Smooth muscle cell (in vitro differentiated cells): ENCODE measurements around the gene LSR. TPM values are rescaled to one million over a fixed set of nuclear protein-coding genes. Genes with fewer than 3 reads are reported as not detected.

ENCODE experiments used
- DNase-seq: peaks from one replicate; lab custom pipeline; 2025; ENCODE audit not compliant: unreplicated experiment; lab: John Stamatoyannopoulos, UW
- H2AFZ ChIP-seq: fragments of 200-600 bp; sonication (generic); 2 replicates; pipeline ENCODE4 v1.6.0; 2016; ENCODE audit warnings: antibody characterized with exemption, low read depth, mild to moderate bottlenecking
- H3F3A ChIP-seq: fragments of 200-600 bp; sonication (generic); 2 replicates; pipeline ENCODE4 v1.6.0; 2017; ENCODE audit warnings: antibody characterized with exemption, low read depth
- H3K27ac ChIP-seq: fragments of 200-600 bp; sonication (generic); 2 replicates; pipeline ENCODE4 v1.5.1; 2016; ENCODE audit warnings: low read depth, mild to moderate bottlenecking
- H3K27me3 ChIP-seq: fragments of 200-600 bp; sonication (generic); 2 replicates; pipeline ENCODE4 v1.6.1; 2016; ENCODE audit warnings: low read depth, mild to moderate bottlenecking
- H3K36me3 ChIP-seq: fragments of 200-600 bp; sonication (generic); 2 replicates; pipeline ENCODE4 v1.5.1; 2016; ENCODE audit warnings: low read depth
- H3K4me1 ChIP-seq: fragments of 200-600 bp; sonication (generic); 2 replicates; pipeline ENCODE4 v1.5.1; 2016; ENCODE audit warnings: low read depth
- H3K4me2 ChIP-seq: fragments of 200-600 bp; sonication (generic); 2 replicates; pipeline ENCODE4 v1.6.0; 2016; ENCODE audit warnings: mild to moderate bottlenecking
- H3K4me3 ChIP-seq: fragments of 200-600 bp; sonication (generic); 2 replicates; pipeline ENCODE4 v1.5.1; 2016; ENCODE audit warnings: mild to moderate bottlenecking
- H3K79me2 ChIP-seq: fragments of 200-600 bp; sonication (generic); 2 replicates; pipeline ENCODE4 v1.6.0; 2016; ENCODE audit warnings: low read depth, mild to moderate bottlenecking
- H3K9ac ChIP-seq: fragments of 200-600 bp; sonication (generic); 2 replicates; pipeline ENCODE4 v1.6.0; 2016; ENCODE audit warnings: low read depth
- H3K9me3 ChIP-seq: fragments of 200-600 bp; sonication (generic); replicated peaks from 2 replicates; pipeline ENCODE4 v1.5.1; 2016; ENCODE audit warnings: low read depth
- H4K20me1 ChIP-seq: fragments of 200-600 bp; sonication (generic); 2 replicates; pipeline ENCODE4 v1.6.0; 2016; ENCODE audit warnings: low read depth
- CTCF ChIP-seq: fragments of 200-600 bp; sonication (generic); IDR thresholded peaks from 2 replicates; pipeline ENCODE4 v1.5.1; 2017; ENCODE audit warnings: borderline replicate concordance, mild to moderate bottlenecking, antibody characterized with exemption; ENCODE audit not compliant: insufficient read depth, poor library complexity, severe bottlenecking
- WGBS: methylation state at CpG from one replicate; pipeline ENCODE4 v1.1.7; 2016; ENCODE audit warnings: low lambda C conversion rate; 5-methylcytosine and 5-hydroxymethylcytosine counted together
- polyA plus RNA-seq: library from polyadenylated mRNA; unstranded; fragments of >200 nt; fragmentation: Nextera tagmentation; extraction: Ambion mirVana; gene quantifications from 2 replicates; pipeline ENCODE4 v1.2.1, GENCODE V29; 2016
- total RNA-seq: library from RNA; depleted of rRNA; stranded (reverse); fragments of >200 nt; gene quantifications from 2 replicates; pipeline ENCODE4 v1.2.3, GENCODE V29; 2014

LSR gene
- total RNA-seq (11.3 and 14.0 TPM in 2 replicates), polyA plus RNA-seq (14.2 and 85.3 TPM in 2 replicates)

- no peaks in the 10 kb centered on the region for H3K36me3 ChIP-seq
- H3K9me3 ChIP-seq = no peaks in the 10 kb centered on the region
- no peak within 1 kb of the TSS for H2AFZ ChIP-seq
- H4K20me1 ChIP-seq = no peaks in the 10 kb centered on the region
- no peak for DNase-seq
- TF ChIP-seq CTCF = no peak
- H3K27me3 ChIP-seq = peaks cover 58% of the 10 kb centered on the region
- H3K79me2 ChIP-seq = no peaks in the 10 kb centered on the region
- WGBS = under 1% methylated on average over 68 of the region's 69 CpGs
- H3K27ac ChIP-seq = peak within 1 kb of the TSS; percentile 68
- H3K4me3 ChIP-seq = peak within 1 kb of the TSS; percentile 57
- peak within 1 kb of the TSS; percentile 60 for H3K9ac ChIP-seq
- no peaks in the 10 kb centered on the region for H3K4me1 ChIP-seq
- H3K4me2 ChIP-seq = peak within 1 kb of the TSS; percentile 74
- no peaks in the 10 kb centered on the region for H3F3A ChIP-seq
These were observed at the start of gene LSR for GRCh38 chr19:35248310-35249145. TSS of gene LSR (plus strand) at chr19:35249002. CDS start at chr19:35249023, 21 bp downstream.

GRCh38 chr19:35199481-35199880 is 49.3 kb upstream of the LSR start:
- Histone ChIP-seq H3K9me3 (no peaks in the 10 kb centered on the region), H3K27me3 (no peaks in the 10 kb centered on the region), H3K36me3 (no peaks in the 10 kb centered on the region), H3K4me1 (no peaks in the 10 kb centered on the region), H3K4me3 (no peak overlapping the region), H4K20me1 (no peaks in the 10 kb centered on the region), H3K27ac (no peak overlapping the region), H3K9ac (no peak overlapping the region), H3F3A (no peaks in the 10 kb centered on the region), H3K79me2 (no peaks in the 10 kb centered on the region), H3K4me2 (no peak overlapping the region), H2AFZ (no peak overlapping the region)
- WGBS = 43% methylated on average over 2 of the region's 2 CpGs
- DNase-seq = no peak
- no peak for TF ChIP-seq CTCF

GRCh38 chr19:35202722-35203688 is 45.8 kb upstream of the LSR start:
- Histone ChIP-seq H2AFZ (no peak overlapping the region), H3K4me2 (no peak overlapping the region), H3K27me3 (no peaks in the 10 kb centered on the region), H3K79me2 (no peaks in the 10 kb centered on the region), H3K9ac (no peak overlapping the region), H3K9me3 (no peaks in the 10 kb centered on the region), H3K4me1 (no peaks in the 10 kb centered on the region), H3K36me3 (no peaks in the 10 kb centered on the region), H3F3A (no peaks in the 10 kb centered on the region), H4K20me1 (no peaks in the 10 kb centered on the region), H3K27ac (no peak overlapping the region), H3K4me3 (no peak overlapping the region)
- DNase-seq = no peak
- no peak for TF ChIP-seq CTCF
- 57% methylated on average over 4 of the region's 4 CpGs for WGBS
